Activated naive CD4-positive, alpha-beta T cell (primary cell): ENCODE data around the gene CTBP2.

Experiments used
- DNase-seq, 4 experiments: peaks; one replicate each; lab custom pipeline; 2025; lab: John Stamatoyannopoulos, UW

The CTBP2 gene

GRCh38 chr10:125106586-125106985 lies 53.8 kb downstream of the CTBP2 start:
- DNase-seq: no peak

- DNase-seq: no peak
Observed at GRCh38 chr10:125105706-125106255, 54.6 kb downstream of the CTBP2 start.

GRCh38 chr10:125105155-125105554 lies 55.2 kb downstream of the CTBP2 start:
- DNase-seq: no peak

GRCh38 chr10:125104559-125104958 lies 55.8 kb downstream of the CTBP2 start:
- no peak for DNase-seq

- DNase-seq: no peak
Observed at GRCh38 chr10:125103924-125104323, 56.4 kb downstream of the CTBP2 start.

GRCh38 chr10:125103466-125103865 lies 56.9 kb downstream of the CTBP2 start:
- DNase-seq: no peak

- DNase-seq: no peak
Observed at GRCh38 chr10:125102821-125103220, 57.5 kb downstream of the CTBP2 start.

GRCh38 chr10:125102246-125102645 lies 58.1 kb downstream of the CTBP2 start:
- no peak for DNase-seq

GRCh38 chr10:125101581-125101980 lies 58.8 kb downstream of the CTBP2 start:
- no peak for DNase-seq

- DNase-seq: no peak
Observed at GRCh38 chr10:125101049-125101448, 59.3 kb downstream of the CTBP2 start.

GRCh38 chr10:125097409-125098070 lies 62.8 kb downstream of the CTBP2 start:
- no peak for DNase-seq

- DNase-seq: no peak
Observed at GRCh38 chr10:125096975-125097374, 63.4 kb downstream of the CTBP2 start.

- DNase-seq: no peak
Observed at GRCh38 chr10:125096371-125096770, 64.0 kb downstream of the CTBP2 start.

GRCh38 chr10:125095776-125096175 lies 64.6 kb downstream of the CTBP2 start:
- DNase-seq: no peak

GRCh38 chr10:125095228-125095627 lies 65.1 kb downstream of the CTBP2 start:
- DNase-seq: no peak

GRCh38 chr10:125094806-125095205 lies 65.6 kb downstream of the CTBP2 start:
- no peak for DNase-seq

- DNase-seq: no peak
Observed at GRCh38 chr10:125093974-125094705, 66.2 kb downstream of the CTBP2 start.

- DNase-seq: no peak
Observed at GRCh38 chr10:125093199-125093973, 67.0 kb downstream of the CTBP2 start.

GRCh38 chr10:125092564-125093031 lies 67.8 kb downstream of the CTBP2 start:
- DNase-seq: no peak

- DNase-seq: no peak
Observed at GRCh38 chr10:125091891-125092290, 68.5 kb downstream of the CTBP2 start.

- no peak for DNase-seq
Observed at GRCh38 chr10:125089469-125089868, 70.9 kb downstream of the CTBP2 start.

GRCh38 chr10:125087897-125088215 lies 72.5 kb downstream of the CTBP2 start:
- DNase-seq: no peak
